ENCODE results near the gene MIXL1.

- TF ChIP-seq CTCF (IDR thresholded peaks at IDR 0.05; ENCODE audit: poor library complexity) (no peak), EZH2 (IDR thresholded peaks at IDR 0.05; ENCODE audit: borderline replicate concordance) (no peak)
Measured at GRCh38 chr1:226195144-226195543, 28.3 kb upstream of the MIXL1 start.

All from hepatocyte (in vitro differentiated cells).